ENCODE results near the gene HOXB13. TPM values are rescaled to one million over a fixed set of nuclear protein-coding genes. Genes with fewer than 3 reads are reported as not detected.

The HOXB13 gene
- total RNA-seq, 4 donors from 2014 or later: not detected

GRCh38 chr17:48756830-48757251, 28.3 kb upstream of the HOXB13 start:
- no peak for ATAC-seq
- no peak overlapping the region for H3K4me3 ChIP-seq
- H3K9me3 ChIP-seq: no peaks in the 10 kb centered on the region
- no peak overlapping the region for H3K27ac ChIP-seq
- no peaks in the 10 kb centered on the region for H3K36me3 ChIP-seq
- peaks cover 0 to 30% (median 10%) of the 10 kb centered on the region in 3 donors for H3K4me1 ChIP-seq
- H3K27me3 ChIP-seq: peaks cover 100% of the 10 kb centered on the region
- TF ChIP-seq POLR2AphosphoS5 (IDR thresholded peaks at IDR 0.05) (no peak), EP300 (IDR thresholded peaks at IDR 0.05) (no peak), CTCF (IDR thresholded peaks at IDR 0.05) (no peak), POLR2A (IDR thresholded peaks at IDR 0.05) (no peak)
- 8 to 83% methylated on average over 1 to 2 of the region's 3 CpGs for WGBS, 2 donors (ENCODE audit: low coverage in 1 of 2)

GRCh38 chr17:48755356-48755755, 26.8 kb upstream of the HOXB13 start:
- Histone ChIP-seq H3K9me3 (no peaks in the 10 kb centered on the region), H3K4me1 (peaks cover 0 to 30% (median 10%) of the 10 kb centered on the region in 3 donors), H3K27ac (no peak overlapping the region), H3K36me3 (no peaks in the 10 kb centered on the region), H3K4me3 (no peak overlapping the region), H3K27me3 (peaks cover 100% of the 10 kb centered on the region)
- no peak for ATAC-seq
- TF ChIP-seq EP300 (IDR thresholded peaks at IDR 0.05) (no peak), CTCF (IDR thresholded peaks at IDR 0.05) (no peak), POLR2AphosphoS5 (IDR thresholded peaks at IDR 0.05) (no peak), POLR2A (IDR thresholded peaks at IDR 0.05) (no peak)
- 13 to 29% methylated on average over 6 to 8 of the region's 8 CpGs for WGBS, 2 donors (ENCODE audit: low coverage in 1 of 2)

GRCh38 chr17:48754500-48755261, 26.1 kb upstream of the HOXB13 start:
- no peak overlapping the region for H3K4me3 ChIP-seq
- peaks cover 100% of the 10 kb centered on the region for H3K27me3 ChIP-seq
- ATAC-seq: no peak
- no peaks in the 10 kb centered on the region for H3K9me3 ChIP-seq
- H3K4me1 ChIP-seq: peaks cover 0 to 30% (median 10%) of the 10 kb centered on the region in 3 donors
- 0 to 14% methylated on average over 1 of the region's 52 CpGs for WGBS, 2 donors (ENCODE audit: low coverage in 1 of 2)
- no peaks in the 10 kb centered on the region for H3K36me3 ChIP-seq
- TF ChIP-seq POLR2A (IDR thresholded peaks at IDR 0.05) (no peak), CTCF (IDR thresholded peaks at IDR 0.05) (no peak), EP300 (IDR thresholded peaks at IDR 0.05) (no peak), POLR2AphosphoS5 (IDR thresholded peaks at IDR 0.05) (no peak)
- no peak overlapping the region for H3K27ac ChIP-seq

GRCh38 chr17:48753794-48754499, 25.4 kb upstream of the HOXB13 start:
- 0 to 16% methylated on average over 1 to 19 of the region's 22 CpGs for WGBS, 2 donors (ENCODE audit: low coverage in 1 of 2)
- peaks cover 100% of the 10 kb centered on the region for H3K27me3 ChIP-seq
- H3K36me3 ChIP-seq: no peaks in the 10 kb centered on the region
- TF ChIP-seq POLR2A (IDR thresholded peaks at IDR 0.05): no peak
- no peak for TF ChIP-seq EP300 (IDR thresholded peaks at IDR 0.05)
- TF ChIP-seq POLR2AphosphoS5 (IDR thresholded peaks at IDR 0.05): no peak
- TF ChIP-seq CTCF (IDR thresholded peaks at IDR 0.05): no peak
- H3K27ac ChIP-seq: no peak overlapping the region
- peaks cover 0 to 30% (median 10%) of the 10 kb centered on the region in 3 donors for H3K4me1 ChIP-seq
- H3K9me3 ChIP-seq: no peaks in the 10 kb centered on the region
- H3K4me3 ChIP-seq: no peak overlapping the region
- no peak for ATAC-seq
